GM12875 (cell line): ENCODE measurements around the gene RMND5B.

Experiments used
- H3K4me3 ChIP-seq: one replicate; pipeline ENCODE4 v1.5.1; 2011; ENCODE audit warnings: low read depth, low read length, control low read depth
- CTCF ChIP-seq: IDR thresholded peaks from 2 replicates; pipeline ENCODE4 v1.5.1; 2011; ENCODE audit warnings: low read depth, mild to moderate bottlenecking, control low read depth, inconsistent platforms, low read length, moderate library complexity, borderline replicate concordance; ENCODE audit not compliant: insufficient read depth

The RMND5B gene

DNA sequence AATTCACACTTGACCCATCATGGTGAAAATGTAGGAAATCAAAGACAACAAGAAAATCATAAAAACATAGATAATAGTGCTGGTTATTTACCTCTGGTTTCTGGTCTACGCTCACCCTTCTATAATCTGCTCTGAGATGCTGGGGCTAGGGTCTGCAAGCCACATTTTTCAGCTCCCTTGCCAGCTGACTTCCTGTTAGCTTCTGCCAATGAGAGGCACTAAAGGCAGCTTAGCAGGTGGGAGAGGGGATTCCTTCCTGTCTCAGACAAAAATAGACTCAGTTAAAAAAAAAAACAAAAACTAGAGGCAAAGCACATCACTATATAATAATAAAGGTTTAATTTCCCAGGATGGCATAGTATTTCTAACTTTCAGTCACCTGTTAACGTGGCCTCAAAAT is 37.7 kb upstream of the RMND5B start:
- TF ChIP-seq CTCF = no peak
- no peak overlapping the region for H3K4me3 ChIP-seq

DNA sequence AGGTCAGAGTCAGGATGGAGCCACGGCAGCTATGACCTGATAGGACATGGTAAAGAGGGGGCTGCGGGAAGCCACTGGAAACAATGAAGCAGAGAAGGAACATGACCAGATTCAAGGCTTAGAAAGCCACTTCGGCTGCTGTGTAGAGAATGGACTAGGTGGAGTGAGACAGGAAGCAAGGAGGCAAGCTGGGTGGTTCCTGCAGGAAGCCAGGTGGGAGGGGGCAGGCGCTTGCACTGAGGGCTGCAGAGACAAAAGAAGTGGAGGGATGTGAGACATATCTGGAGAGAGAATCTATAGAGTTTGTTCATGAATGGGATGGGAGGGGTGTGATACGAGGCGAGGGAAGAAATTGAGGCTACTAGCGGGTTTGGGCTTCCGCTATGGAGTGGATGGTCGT is 36.5 kb upstream of the RMND5B start:
- no peak overlapping the region for H3K4me3 ChIP-seq
- no peak for TF ChIP-seq CTCF

- TF ChIP-seq CTCF = no peak
- H3K4me3 ChIP-seq = no peak overlapping the region
Observed at GRCh38 chr5:178098685-178099084, 32.1 kb upstream of the RMND5B start.

- no peak overlapping the region for H3K4me3 ChIP-seq
- no peak for TF ChIP-seq CTCF
Observed at GRCh38 chr5:178103612-178104011, 27.2 kb upstream of the RMND5B start.

GRCh38 chr5:178104492-178104891 is 26.3 kb upstream of the RMND5B start:
- H3K4me3 ChIP-seq = no peak overlapping the region
- TF ChIP-seq CTCF = no peak

DNA sequence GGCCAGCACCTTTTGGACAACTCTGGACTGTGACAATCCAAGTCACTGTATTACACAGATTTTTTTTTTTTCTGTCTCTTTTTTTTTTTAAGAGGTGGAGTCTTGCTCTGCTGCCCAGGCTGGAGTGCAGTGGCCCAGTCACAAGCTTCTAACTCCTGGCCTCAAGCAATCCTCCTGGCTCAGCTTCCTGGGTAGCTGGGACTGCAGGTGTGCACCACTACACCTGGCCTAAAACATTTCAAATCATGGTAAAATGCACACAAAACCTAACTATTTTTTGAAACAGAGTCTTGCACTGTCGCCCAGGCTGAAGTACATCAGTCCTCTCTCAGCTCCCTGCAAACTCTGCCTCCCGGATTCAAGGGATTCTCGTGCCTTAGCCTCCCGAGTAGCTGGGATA is 24.7 kb upstream of the RMND5B start:
- H3K4me3 ChIP-seq = no peak overlapping the region
- no peak for TF ChIP-seq CTCF

DNA sequence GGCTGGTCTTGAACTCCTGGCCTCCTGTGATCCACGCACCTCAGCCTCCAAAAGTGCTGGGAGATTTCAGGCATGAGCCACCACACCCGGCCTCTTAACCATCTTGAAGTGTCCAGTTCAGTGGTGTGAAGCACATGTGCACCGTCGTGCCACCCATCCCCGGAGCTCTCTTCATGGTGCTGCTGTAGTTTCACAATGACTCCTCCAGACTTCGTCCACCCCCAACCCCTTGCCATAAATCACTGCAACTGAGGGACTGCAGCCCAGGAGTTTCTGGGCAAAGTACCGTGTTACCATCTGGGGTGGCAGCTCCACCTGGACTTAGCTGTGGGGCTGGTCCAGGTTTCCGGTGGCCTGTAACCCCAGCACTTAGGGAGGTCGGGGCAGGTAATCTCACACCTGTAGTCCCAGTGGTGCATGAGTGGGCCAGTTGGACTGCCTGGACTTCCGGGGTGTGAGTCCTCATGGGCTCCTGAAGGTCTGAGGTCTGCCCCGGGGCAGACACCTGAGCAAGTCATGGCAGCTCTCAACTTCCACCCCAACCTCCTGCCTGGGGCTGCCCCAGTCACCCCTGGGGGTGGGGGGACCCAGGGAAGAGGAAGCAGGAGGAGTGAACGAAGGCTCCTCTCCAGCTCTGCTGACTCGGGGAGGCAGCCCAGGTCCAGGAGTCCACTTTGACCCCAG is 24.1 kb upstream of the RMND5B start:
- no peak for TF ChIP-seq CTCF
- no peak overlapping the region for H3K4me3 ChIP-seq
